Coronary artery (tissue), 2 donors: Measurements from ENCODE around the gene CIZ1.
"Not testable (repeated sequence)": the region's sequence is repeated elsewhere in the genome, so short reads cannot be mapped to it uniquely, and the experiment has no call there.

Experiments
- DNase-seq: peaks from one replicate; pipeline ENCODE4 v3.0.0-alpha.2; 2017; ENCODE audit warnings: low spot score
- H3K27ac ChIP-seq, 2 donors: fragments of 200-600 bp; sonication (generic); one replicate each; pipeline ENCODE4 v1.5.1; 2016 to 2019
- H3K4me3 ChIP-seq: fragments of 200-600 bp; sonication (generic); 2 replicates; pipeline ENCODE4 v1.5.1; 2016; ENCODE audit warnings: mild to moderate bottlenecking, moderate library complexity
- CTCF ChIP-seq: fragments of 200-600 bp; sonication (generic); IDR thresholded peaks from one replicate; pipeline ENCODE4 v1.5.1; 2019; ENCODE audit warnings: antibody characterized with exemption

The CIZ1 gene

GRCh38 chr9:128182893-128183588 lies 8.3 kb downstream of the CIZ1 start:
- peak; percentile 61 for DNase-seq
- no peak for TF ChIP-seq CTCF
- H3K27ac ChIP-seq = no peak overlapping the region
- no peak overlapping the region for H3K4me3 ChIP-seq

- H3K27ac ChIP-seq = peak overlapping the region in 1 of 2 donors; percentile 32
- peak; percentile 73 for DNase-seq
- not testable (repeated sequence) for H3K4me3 ChIP-seq
Observed at GRCh38 chr9:128181480-128181879, 9.9 kb downstream of the CIZ1 start.

- Histone ChIP-seq H3K27ac (no peak overlapping the region), H3K4me3 (no peak overlapping the region)
- DNase-seq = no peak
- TF ChIP-seq CTCF = no peak
Observed at GRCh38 chr9:128180447-128180846, 10.9 kb downstream of the CIZ1 start.

GRCh38 chr9:128180001-128180400 lies 11.4 kb downstream of the CIZ1 start:
- Histone ChIP-seq H3K27ac (no peak overlapping the region), H3K4me3 (no peak overlapping the region)
- no peak for DNase-seq
- TF ChIP-seq CTCF = no peak

GRCh38 chr9:128178806-128179431 lies 12.5 kb downstream of the CIZ1 start:
- H3K27ac ChIP-seq = no peak overlapping the region
- TF ChIP-seq CTCF = no peak
- H3K4me3 ChIP-seq = no peak overlapping the region
- DNase-seq = no peak

GRCh38 chr9:128175726-128176125 lies 15.6 kb downstream of the CIZ1 start:
- Histone ChIP-seq H3K4me3 (no peak overlapping the region), H3K27ac (no peak overlapping the region)
- no peak for DNase-seq
- TF ChIP-seq CTCF = no peak

GRCh38 chr9:128175102-128175563 lies 16.2 kb downstream of the CIZ1 start:
- DNase-seq = no peak
- H3K27ac ChIP-seq = no peak overlapping the region
- no peak overlapping the region for H3K4me3 ChIP-seq
- TF ChIP-seq CTCF = no peak
